GM19324 (cell line): ENCODE results near the gene SLC23A3.

Experiments used
- ATAC-seq: cut with Tn5 transposase; IDR thresholded peaks from one replicate; pipeline ENCODE4 v1.9.1; 2021; ENCODE audit warnings: mild to moderate bottlenecking, moderate library complexity; ENCODE audit not compliant: unreplicated experiment, low FRiP score

SLC23A3 gene, protein sequence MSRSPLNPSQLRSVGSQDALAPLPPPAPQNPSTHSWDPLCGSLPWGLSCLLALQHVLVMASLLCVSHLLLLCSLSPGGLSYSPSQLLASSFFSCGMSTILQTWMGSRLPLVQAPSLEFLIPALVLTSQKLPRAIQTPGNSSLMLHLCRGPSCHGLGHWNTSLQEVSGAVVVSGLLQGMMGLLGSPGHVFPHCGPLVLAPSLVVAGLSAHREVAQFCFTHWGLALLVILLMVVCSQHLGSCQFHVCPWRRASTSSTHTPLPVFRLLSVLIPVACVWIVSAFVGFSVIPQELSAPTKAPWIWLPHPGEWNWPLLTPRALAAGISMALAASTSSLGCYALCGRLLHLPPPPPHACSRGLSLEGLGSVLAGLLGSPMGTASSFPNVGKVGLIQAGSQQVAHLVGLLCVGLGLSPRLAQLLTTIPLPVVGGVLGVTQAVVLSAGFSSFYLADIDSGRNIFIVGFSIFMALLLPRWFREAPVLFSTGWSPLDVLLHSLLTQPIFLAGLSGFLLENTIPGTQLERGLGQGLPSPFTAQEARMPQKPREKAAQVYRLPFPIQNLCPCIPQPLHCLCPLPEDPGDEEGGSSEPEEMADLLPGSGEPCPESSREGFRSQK

GRCh38 chr2:219169930-219170654, at the start of gene SLC23A3:
Gene SLC23A3, minus strand, starts transcription at chr2:219170029. Its CDS starts 45 bp downstream, at chr2:219169984.
- no peak for ATAC-seq

- ATAC-seq: peak; percentile 84
Measured at GRCh38 chr2:219218732-219219701, 49.2 kb upstream of the SLC23A3 start, which contains the start of gene ABCB6. Gene ABCB6, minus strand, starts transcription at chr2:219218958. Its CDS starts 285 bp downstream, at chr2:219218673.

DNA sequence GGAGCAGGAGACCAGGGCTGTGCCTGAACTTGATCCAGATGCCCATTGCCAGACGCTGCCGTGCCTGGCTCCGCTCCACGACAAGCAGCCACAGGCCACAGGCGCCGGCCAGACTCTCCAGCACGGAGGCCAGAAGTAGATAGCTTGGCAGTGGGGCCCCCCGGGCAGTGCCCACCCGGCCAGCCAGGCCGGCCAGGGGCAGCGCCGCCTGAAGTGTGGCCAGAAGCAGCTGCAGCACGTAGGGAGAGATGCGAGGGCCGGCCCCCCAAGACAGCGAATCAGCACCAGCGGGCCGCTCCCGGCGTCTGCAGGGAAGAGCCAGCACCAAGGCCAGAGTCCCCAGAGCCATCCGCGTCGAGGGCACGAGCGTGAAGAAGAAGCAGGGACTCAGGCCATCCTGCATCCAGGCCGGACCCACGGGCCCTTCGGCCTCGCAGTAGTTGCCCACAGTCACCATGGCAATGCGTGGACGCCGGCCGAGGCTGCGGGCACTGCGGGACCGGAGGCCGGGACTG, 48.4 kb upstream of the SLC23A3 start:
- no peak for ATAC-seq

- no peak for ATAC-seq
Measured at GRCh38 chr2:219216535-219216915, 46.7 kb upstream of the SLC23A3 start.

DNA sequence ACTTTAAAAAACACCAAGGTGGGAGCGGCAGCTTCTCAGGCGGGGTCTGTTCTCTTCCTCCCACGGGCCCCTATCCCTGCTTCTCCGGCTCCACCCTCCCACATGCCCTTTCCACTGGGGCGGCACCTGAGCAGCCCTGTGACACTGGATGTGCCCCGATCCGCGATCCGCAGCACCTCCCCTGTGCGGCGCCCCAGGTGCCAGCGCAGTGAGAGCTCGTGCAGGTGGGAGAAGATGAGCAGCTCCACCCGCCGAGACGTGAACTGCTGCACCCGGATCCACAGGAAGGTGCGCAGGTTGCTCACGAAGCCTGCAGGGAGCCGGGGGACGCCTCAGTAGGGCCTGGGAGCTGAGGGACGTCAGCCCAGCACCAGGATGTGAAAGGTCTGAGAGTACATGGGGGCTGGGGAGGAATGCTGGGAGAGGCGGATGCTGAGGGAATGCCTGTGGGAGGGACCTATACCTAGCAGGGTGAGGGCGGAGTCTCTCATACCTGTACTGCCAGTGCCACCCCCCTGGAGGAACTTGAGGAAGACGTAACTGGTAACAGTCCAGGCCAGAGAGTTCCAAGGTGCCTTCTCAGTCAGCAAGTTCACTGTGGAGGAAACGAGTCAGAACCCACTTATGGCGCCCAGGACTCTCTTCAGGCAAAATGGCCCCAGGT, 46.2 kb upstream of the SLC23A3 start:
- ATAC-seq: no peak

GRCh38 chr2:219214786-219215185, 45.0 kb upstream of the SLC23A3 start:
- ATAC-seq: no peak

DNA sequence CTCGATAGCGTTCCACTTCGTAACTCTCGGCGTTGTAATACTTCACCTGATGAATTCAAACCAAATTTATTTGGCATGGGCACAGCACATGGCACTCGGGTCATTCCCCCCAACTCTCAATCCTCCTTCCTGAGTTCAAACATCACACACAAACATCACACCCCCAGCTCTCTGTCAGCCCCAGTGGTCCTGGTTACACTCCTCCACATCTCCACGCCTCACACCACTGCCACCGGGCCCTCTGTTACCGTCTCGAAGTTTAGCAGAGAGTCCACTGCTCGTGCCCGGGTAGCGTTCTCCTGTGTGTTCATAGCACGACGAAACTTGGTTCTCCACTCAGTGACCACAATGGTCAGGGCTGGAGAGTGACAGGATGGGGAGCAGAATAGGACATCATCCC, 44.3 kb upstream of the SLC23A3 start:
- ATAC-seq: no peak

DNA sequence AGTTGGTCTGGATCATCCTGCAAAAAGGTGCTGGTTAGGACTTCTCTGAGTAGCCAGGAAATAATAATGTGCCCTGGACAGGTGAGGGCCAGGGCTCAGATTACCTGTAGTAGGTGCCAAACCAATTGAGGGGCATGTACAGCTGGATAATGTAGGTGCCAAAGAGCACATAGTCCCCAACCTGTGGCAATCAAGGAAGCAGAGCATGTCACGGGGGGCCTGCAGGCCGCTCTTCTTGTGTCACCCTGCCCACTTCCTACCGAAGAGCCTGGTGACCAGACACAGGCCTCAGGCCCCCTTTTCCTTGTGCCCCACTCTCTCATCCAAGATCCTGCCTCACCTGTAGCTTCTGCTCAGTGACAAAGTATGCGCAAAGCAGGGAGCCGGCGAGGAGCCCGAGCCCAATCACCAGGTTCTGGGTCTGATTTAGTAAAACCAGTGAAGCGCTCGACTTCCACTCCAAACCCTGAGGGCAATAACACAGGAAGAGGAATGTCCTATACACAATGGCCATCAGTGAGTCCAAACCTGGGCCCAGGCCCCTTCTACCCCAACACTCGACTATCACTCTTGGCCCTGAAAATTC, 43.8 kb upstream of the SLC23A3 start:
- ATAC-seq: no peak

GRCh38 chr2:219213026-219213415, 43.2 kb upstream of the SLC23A3 start:
- ATAC-seq: no peak

GRCh38 chr2:219210886-219211362, 41.1 kb upstream of the SLC23A3 start:
- no peak for ATAC-seq

- no peak for ATAC-seq
Measured at GRCh38 chr2:219210196-219210885, 40.5 kb upstream of the SLC23A3 start.

DNA sequence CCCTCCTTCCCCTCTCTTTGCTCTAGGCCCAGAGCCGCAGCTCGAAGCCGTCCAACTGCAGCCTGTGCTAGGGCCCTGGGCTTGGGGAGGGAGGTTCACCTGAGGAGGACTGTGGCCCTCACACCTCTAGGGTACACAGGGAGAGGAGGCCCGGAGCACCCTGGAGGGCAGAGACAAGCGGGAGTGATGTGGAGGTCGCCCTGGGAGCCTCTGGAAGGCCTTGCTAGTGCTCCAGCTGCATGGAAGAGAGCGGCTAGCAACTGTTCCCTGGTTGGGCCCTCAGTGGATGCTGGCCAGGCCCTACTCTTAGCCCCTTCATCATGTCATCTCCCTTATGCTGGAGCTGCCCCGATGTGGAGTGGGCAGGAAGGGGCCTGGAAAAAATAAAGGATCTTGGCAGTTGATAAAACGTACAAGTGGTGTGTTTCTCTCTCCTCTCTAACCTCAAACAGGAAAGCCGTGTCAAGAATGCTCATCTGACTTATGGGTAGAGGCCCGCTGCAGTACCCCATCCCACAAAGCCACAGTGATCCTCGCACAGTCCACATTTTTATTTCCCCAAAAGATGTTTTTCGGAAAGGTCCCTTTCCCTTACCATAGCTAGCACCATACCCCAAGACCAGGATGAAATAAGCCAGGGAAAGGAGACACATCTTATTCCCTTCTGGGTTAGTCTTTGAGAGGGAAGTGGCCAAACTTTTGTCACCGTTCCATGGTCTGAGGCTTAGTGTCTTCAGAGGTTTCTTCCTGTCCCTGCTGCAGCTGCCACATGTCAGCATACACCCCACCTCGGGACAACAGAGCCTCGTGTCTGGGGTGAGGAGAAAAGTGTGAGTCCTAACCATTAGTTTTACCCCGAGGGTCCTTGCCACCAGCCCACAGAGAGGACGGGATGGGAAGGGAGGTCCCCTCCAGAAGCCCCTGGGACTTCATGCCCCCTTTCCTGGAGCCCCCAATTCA, 39.7 kb upstream of the SLC23A3 start:
- ATAC-seq: no peak

GRCh38 chr2:219207884-219208740, 38.3 kb upstream of the SLC23A3 start:
- no peak for ATAC-seq

DNA sequence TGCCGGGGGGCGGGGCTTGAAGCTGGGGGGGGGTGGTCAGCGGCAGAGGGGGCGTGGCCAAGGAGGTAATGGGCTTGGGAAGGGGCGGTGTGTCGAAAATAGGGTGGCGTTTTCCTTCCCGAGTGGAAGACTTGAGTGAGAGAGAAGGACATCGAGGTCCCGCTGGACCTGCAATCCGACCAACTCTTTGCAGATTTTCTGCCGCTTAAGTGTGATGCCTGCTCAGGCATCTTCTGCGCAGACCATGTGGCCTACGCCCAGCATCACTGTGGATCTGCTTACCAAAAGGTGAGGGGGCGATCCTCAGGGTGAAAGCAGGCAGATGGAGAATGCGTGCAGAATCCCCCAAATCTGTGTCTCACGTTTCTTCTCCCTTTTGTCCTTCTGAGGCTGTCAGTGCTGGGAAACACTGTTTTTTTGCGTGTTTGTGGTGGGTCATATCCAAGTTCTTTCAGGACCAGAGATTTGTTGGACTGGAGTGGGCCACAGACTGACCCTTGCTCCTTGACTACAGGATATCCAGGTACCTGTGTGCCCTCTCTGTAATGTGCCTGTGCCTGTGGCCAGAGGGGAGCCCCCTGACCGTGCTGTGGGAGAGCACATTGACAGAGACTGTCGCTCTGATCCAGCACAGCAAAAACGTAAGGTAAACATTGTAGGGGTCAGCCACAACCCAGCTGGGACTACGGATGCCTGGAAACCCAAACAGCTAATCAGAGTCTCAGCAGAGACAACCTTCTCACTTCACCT, 37.5 kb upstream of the SLC23A3 start:
- no peak for ATAC-seq

DNA sequence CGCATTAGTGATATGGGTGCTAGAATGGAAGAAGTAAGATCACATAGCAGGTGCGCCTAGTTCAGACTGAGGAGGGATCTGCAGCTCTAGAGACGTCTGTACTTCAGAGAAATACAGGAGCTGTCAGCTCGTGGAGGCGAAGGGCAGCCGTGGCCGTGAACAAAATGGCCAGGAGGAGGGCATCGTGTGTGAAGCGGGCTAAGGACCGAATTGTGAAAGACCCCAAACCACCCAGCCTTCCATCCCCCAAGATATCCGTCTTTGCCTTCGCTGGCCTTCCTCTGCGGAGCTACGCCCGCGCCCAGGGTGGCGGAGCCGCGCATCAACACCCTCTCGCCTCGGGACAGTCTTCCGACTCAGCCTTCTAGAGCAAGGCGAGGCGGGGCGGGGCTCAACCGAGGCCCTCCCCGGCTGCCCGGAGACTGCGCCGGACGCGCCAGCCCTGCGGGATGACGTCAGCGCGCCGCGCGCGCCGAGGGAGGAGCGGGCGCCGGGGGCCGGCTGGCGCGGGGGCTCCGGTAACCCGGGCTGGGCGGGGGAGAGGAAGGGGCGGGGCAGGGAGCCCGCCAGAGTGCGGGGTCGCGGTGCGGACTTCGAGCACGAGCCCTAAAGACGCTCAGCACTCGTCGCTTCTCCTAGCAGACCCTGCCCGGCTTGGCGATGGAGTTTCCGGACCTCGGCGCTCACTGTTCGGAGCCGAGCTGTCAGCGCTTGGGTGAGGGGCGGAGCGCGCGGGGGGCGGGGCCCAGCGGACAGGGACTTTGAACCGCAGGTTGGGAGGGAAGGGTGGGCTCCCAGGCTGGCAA, 36.7 kb upstream of the SLC23A3 start, which contains the start of gene ZFAND2B:
Gene ZFAND2B (plus strand): TSS at position 455 of the 806 bp plus-strand sequence. CDS start 206 bp downstream, at position 661.
- peak; percentile 97 for ATAC-seq
